Activated T-cell treated with anti-CD3 and anti-CD28 coated beads, Interleukin-2, amount 50 U/mL, for 4 hours (primary cell): ENCODE results near the gene ENOX1. TPM values are rescaled to one million over a fixed set of nuclear protein-coding genes. Genes with fewer than 3 reads are reported as not detected.

Experiments
- ATAC-seq, 2 donors: fragments of 200-7000 bp; cut with Tn5 transposase; one replicate each; pipeline ENCODE4 v1.10.0; 2021
- DNase-seq: peaks from one replicate; pipeline ENCODE4 v3.0.0-alpha.2; 2020
- H3K27me3 Mint-ChIP-seq: one replicate; pipeline ENCODE4 v1.8.0; 2021; ENCODE audit warnings: low read depth, mixed read lengths
- H3K36me3 Mint-ChIP-seq: one replicate; pipeline ENCODE4 v1.8.0; 2022; ENCODE audit warnings: mixed read lengths; ENCODE audit not compliant: insufficient read depth
- H3K4me1 Mint-ChIP-seq: one replicate; pipeline ENCODE4 v1.8.0; 2021; ENCODE audit warnings: low read depth, mixed read lengths
- H3K4me3 Mint-ChIP-seq: one replicate; pipeline ENCODE4 v1.8.0; 2021; ENCODE audit warnings: mild to moderate bottlenecking, moderate library complexity, mixed read lengths
- H3K9me3 Mint-ChIP-seq: one replicate; pipeline ENCODE4 v1.8.0; 2021; ENCODE audit warnings: mixed read lengths
- total RNA-seq, 3 donors: library from RNA; stranded (reverse); gene quantifications; one replicate each; pipeline ENCODE4 v1.2.1, GENCODE V29; 2021

ENOX1 gene
- total RNA-seq, 3 donors from 2014 or later = 0.14 TPM; not detected in 2

DNA sequence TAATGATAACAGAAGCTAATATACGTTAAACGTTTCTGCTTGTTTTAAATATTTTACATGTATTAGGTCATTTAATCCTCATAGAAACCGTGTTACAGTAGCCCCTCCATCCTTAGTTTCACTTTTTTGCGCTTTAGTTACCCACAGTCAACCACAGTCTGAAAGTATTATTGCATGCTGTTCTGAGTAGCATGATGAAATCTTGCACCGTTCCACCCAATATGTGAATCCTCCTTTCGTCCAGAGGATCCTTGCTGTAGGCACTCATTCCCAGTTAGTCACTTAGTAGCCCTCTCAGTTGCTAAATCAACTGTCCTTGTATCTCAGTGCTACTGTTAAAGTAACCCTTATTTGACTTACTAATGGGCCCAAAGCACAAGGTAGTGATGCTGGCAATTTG is 257.8 kb downstream of the ENOX1 start:
- no peaks in the 10 kb centered on the region for H3K9me3 Mint-ChIP-seq
- no peak for ATAC-seq
- peaks cover under 1% of the 10 kb centered on the region for H3K27me3 Mint-ChIP-seq

GRCh38 chr13:43522788-43523187 is 264.0 kb downstream of the ENOX1 start:
- Mint-ChIP-seq H3K4me3 (no peak overlapping the region), H3K9me3 (no peaks in the 10 kb centered on the region), H3K27me3 (peaks cover 2% of the 10 kb centered on the region), H3K4me1 (no peaks in the 10 kb centered on the region), H3K36me3 (no peaks in the 10 kb centered on the region)
- ATAC-seq (no peak), DNase-seq (no peak)

More for the DNA sequence above, 257.8 kb downstream of the ENOX1 start:
- H3K4me3 Mint-ChIP-seq = no peak overlapping the region
- no peaks in the 10 kb centered on the region for H3K36me3 Mint-ChIP-seq
- no peak for DNase-seq
- no peaks in the 10 kb centered on the region for H3K4me1 Mint-ChIP-seq

DNA sequence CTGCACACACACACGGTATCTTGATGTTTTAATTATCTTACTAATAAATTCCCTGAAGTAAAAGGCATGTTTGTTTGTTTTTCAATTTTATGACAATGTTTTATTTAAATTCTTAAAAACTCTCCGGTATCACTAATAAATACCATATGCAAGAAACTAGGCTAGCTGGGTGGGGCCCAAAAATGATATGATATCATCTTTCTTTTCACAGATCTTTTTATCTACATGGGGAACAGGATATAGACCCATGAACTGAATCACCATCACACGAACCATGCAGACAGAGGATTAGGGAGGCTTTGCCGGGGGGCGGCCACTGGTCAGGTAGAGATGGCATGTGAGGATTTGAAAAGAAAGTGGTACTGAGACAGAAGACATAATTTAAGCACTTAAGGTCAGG is 266.4 kb downstream of the ENOX1 start:
- no peaks in the 10 kb centered on the region for H3K36me3 Mint-ChIP-seq
- H3K9me3 Mint-ChIP-seq = no peaks in the 10 kb centered on the region
- H3K4me1 Mint-ChIP-seq = no peaks in the 10 kb centered on the region
- DNase-seq (no peak), ATAC-seq (no peak)
- H3K4me3 Mint-ChIP-seq = no peak overlapping the region
- H3K27me3 Mint-ChIP-seq = peaks cover 2% of the 10 kb centered on the region

- ATAC-seq (no peak), DNase-seq (no peak)
- Mint-ChIP-seq H3K4me1 (no peaks in the 10 kb centered on the region), H3K36me3 (no peaks in the 10 kb centered on the region), H3K9me3 (no peaks in the 10 kb centered on the region), H3K27me3 (peaks cover under 1% of the 10 kb centered on the region), H3K4me3 (no peak overlapping the region)
These were observed 267.9 kb downstream of the ENOX1 start for GRCh38 chr13:43518833-43519232.

- H3K4me3 Mint-ChIP-seq = no peak overlapping the region
These were observed 270.4 kb downstream of the ENOX1 start for GRCh38 chr13:43516401-43516833.

DNA sequence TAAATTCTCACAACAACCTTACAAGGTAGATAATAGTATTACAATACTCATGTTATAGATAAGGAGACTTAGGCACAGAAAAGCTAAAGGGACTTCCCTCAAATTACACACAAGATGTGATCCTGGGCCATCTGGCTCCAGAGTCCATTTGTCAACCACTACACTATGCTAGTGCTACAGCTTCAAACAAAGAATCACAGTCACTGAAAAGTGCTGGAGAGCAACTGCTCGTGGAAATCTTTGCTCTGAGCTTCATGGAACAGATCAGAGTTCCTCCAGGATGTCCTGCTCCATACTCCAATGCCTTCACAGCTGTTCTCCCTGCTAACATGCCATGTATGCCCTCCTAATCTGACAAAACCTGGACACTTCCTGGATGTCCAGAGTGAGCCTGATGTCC is 271.2 kb downstream of the ENOX1 start:
- H3K27me3 Mint-ChIP-seq = no peaks in the 10 kb centered on the region
- ATAC-seq (no peak), DNase-seq (no peak)
- no peaks in the 10 kb centered on the region for H3K36me3 Mint-ChIP-seq
- H3K4me3 Mint-ChIP-seq = no peak overlapping the region
- no peaks in the 10 kb centered on the region for H3K4me1 Mint-ChIP-seq
- H3K9me3 Mint-ChIP-seq = no peaks in the 10 kb centered on the region

More at GRCh38 chr13:43516401-43516833, 270.4 kb downstream of the ENOX1 start:
- DNase-seq (no peak), ATAC-seq (no peak)
- no peaks in the 10 kb centered on the region for H3K27me3 Mint-ChIP-seq
- H3K36me3 Mint-ChIP-seq = no peaks in the 10 kb centered on the region
- no peaks in the 10 kb centered on the region for H3K4me1 Mint-ChIP-seq
- H3K9me3 Mint-ChIP-seq = no peaks in the 10 kb centered on the region

- H3K27me3 Mint-ChIP-seq = no peaks in the 10 kb centered on the region
- no peak overlapping the region for H3K4me3 Mint-ChIP-seq
- H3K9me3 Mint-ChIP-seq = no peaks in the 10 kb centered on the region
- H3K4me1 Mint-ChIP-seq = no peaks in the 10 kb centered on the region
- no peak for DNase-seq
- ATAC-seq = no peak
- no peaks in the 10 kb centered on the region for H3K36me3 Mint-ChIP-seq
These were observed 272.5 kb downstream of the ENOX1 start for GRCh38 chr13:43514311-43514710.

GRCh38 chr13:43512221-43512620 is 274.6 kb downstream of the ENOX1 start:
- Mint-ChIP-seq H3K4me3 (no peak overlapping the region), H3K36me3 (no peaks in the 10 kb centered on the region), H3K9me3 (no peaks in the 10 kb centered on the region), H3K27me3 (no peaks in the 10 kb centered on the region), H3K4me1 (no peaks in the 10 kb centered on the region)
- no peak for DNase-seq
- no peak for ATAC-seq

DNA sequence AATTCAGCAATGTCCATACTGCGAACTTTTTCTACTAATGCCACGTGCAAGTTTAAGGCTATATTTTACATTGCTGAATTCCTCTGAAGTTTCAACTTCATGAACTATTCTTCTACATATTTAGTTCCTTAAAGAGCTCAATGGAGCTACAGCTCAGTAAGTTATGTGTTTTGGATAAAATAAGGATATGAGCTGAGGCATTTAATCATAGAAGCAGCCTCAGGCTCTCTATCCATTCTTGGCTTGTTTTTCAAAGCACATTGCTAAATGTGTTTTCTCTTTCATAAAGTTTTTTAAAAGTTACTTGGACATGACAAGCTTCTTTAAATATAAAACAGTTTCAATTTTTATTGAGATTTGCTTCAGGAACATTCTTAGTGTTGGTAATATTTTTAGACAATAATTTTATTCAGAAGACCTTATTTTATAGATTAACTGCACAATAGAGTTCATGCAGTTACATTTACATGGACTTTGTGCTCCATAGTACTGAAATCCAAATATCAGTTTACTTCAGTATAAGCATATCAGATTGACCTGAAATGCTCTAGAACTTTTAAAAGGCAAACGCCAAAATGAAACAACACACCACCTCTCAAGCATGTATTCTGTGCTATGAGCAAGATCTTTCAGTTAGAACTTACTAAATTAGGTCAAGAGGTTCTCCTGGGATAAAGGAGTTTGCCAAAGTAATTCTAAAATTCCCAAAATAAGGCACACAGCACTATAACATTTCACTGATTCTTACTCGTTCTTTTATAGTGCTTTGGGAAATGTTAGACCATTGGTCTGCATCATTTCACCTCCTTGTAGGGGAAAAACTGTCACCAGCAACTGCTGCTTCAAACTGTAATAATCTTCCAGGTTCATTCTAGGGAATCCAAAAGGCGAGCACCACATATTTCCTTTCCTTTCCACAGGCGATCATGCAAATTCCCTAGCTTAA is 275.5 kb downstream of the ENOX1 start:
- no peaks in the 10 kb centered on the region for H3K4me1 Mint-ChIP-seq
- no peaks in the 10 kb centered on the region for H3K9me3 Mint-ChIP-seq
- H3K36me3 Mint-ChIP-seq = no peaks in the 10 kb centered on the region
- H3K4me3 Mint-ChIP-seq = no peak overlapping the region
- DNase-seq = no peak
- no peaks in the 10 kb centered on the region for H3K27me3 Mint-ChIP-seq
- no peak for ATAC-seq

DNA sequence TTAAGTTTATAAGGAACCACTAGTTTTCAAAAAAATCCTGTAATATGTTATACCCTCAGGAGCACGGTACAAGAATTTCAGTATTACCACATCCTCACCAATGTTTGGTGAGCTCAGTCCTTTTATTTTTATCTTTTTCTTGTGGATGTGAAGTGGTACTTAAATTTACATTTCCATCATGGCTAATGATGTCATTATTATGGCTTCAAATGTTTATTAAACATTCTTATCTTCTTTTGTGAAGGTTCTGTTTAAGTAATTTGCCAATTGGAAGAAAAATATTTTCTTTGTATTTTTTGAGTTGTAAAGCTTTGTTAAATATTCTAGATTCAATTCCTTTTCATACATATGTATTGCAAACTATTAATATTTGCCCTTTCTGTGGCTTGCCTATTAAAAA is 291.0 kb downstream of the ENOX1 start:
- Mint-ChIP-seq H3K27me3 (peaks cover 12% of the 10 kb centered on the region), H3K36me3 (no peaks in the 10 kb centered on the region), H3K4me1 (no peaks in the 10 kb centered on the region), H3K4me3 (no peak overlapping the region), H3K9me3 (peaks cover 6% of the 10 kb centered on the region)
- ATAC-seq (no peak), DNase-seq (no peak)

- Mint-ChIP-seq H3K36me3 (no peaks in the 10 kb centered on the region), H3K27me3 (peaks cover 7% of the 10 kb centered on the region)
These were observed 292.6 kb downstream of the ENOX1 start for GRCh38 chr13:43494206-43494605.

DNA sequence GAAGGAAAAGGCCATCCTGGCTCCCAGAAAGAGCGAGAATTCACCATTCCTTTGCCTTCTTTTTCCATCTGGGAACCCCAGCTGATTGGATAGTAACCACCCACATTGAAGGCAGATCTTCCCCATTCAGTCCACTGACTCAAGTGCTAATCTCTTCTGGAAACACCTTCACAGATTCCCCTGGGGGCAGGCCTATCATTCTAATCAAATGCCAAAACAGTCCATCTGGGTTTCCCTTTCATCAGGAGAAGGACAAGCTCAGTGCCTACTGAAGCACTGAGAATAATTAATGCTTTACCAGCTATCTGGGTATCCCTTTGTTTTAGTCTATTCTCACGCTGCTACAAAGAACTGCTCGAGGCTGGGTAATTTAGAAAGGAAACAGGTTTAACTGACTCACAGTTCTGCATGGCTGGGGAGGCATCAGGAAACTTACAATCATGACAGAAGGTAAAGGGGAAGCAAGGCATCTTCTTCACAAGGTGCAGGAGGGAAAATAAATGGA is 293.2 kb downstream of the ENOX1 start:
- no peak for DNase-seq
- Mint-ChIP-seq H3K4me1 (no peaks in the 10 kb centered on the region), H3K9me3 (no peaks in the 10 kb centered on the region), H3K36me3 (no peaks in the 10 kb centered on the region), H3K27me3 (peaks cover 4% of the 10 kb centered on the region), H3K4me3 (no peak overlapping the region)
- ATAC-seq = no peak

More at GRCh38 chr13:43494206-43494605, 292.6 kb downstream of the ENOX1 start:
- Mint-ChIP-seq H3K9me3 (no peaks in the 10 kb centered on the region), H3K4me3 (no peak overlapping the region), H3K4me1 (no peaks in the 10 kb centered on the region)
- ATAC-seq (no peak), DNase-seq (no peak)

- no peak for ATAC-seq
- Mint-ChIP-seq H3K9me3 (no peaks in the 10 kb centered on the region), H3K27me3 (no peaks in the 10 kb centered on the region), H3K4me3 (no peak overlapping the region), H3K4me1 (no peaks in the 10 kb centered on the region), H3K36me3 (no peaks in the 10 kb centered on the region)
- DNase-seq = no peak
These were observed 294.0 kb downstream of the ENOX1 start for GRCh38 chr13:43492745-43493144.

GRCh38 chr13:43492311-43492710 is 294.5 kb downstream of the ENOX1 start:
- no peak overlapping the region for H3K4me3 Mint-ChIP-seq
- no peaks in the 10 kb centered on the region for H3K9me3 Mint-ChIP-seq
- ATAC-seq (no peak), DNase-seq (no peak)
- H3K27me3 Mint-ChIP-seq = no peaks in the 10 kb centered on the region
- no peaks in the 10 kb centered on the region for H3K4me1 Mint-ChIP-seq
- no peaks in the 10 kb centered on the region for H3K36me3 Mint-ChIP-seq

DNA sequence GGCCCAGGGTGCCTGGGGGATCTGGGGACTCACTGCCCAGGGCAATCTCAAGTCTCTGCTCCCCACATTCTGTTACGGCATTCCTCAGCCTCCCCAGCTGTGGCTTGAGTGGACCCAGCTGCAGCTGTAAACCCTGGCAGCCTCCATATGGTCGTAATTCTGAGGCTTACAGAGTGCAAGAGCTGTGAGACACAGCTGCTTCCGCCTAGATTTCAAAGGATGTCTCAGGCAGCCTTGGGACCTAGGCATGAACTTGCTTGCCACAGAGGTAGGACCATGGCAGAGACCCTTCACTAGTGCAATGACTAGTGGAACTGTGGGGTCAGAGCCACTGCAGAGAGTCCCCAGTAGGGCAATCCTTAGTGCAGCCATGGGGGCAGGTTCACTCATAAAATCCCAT is 297.5 kb downstream of the ENOX1 start:
- DNase-seq = no peak
- no peaks in the 10 kb centered on the region for H3K27me3 Mint-ChIP-seq
- no peak overlapping the region for H3K4me3 Mint-ChIP-seq
- H3K36me3 Mint-ChIP-seq = no peaks in the 10 kb centered on the region
- peaks cover 10% of the 10 kb centered on the region for H3K4me1 Mint-ChIP-seq
- no peak for ATAC-seq
- no peaks in the 10 kb centered on the region for H3K9me3 Mint-ChIP-seq
